ENCODE results near the gene NECTIN3. TPM values are rescaled to one million over a fixed set of nuclear protein-coding genes. Genes with fewer than 3 reads are reported as not detected.

NECTIN3 gene
- total and polyA plus RNA-seq, 2 donors from 2014 or later: 5.0 to 21.2 TPM

GRCh38 chr3:111107662-111108035, 36.0 kb downstream of the NECTIN3 start:
- H3K9me3 ChIP-seq (ENCODE audit: control insufficient read depth in 2 of 3, insufficient read depth in 1 of 3, low read length in 3 of 3): peaks cover 0 to 4% (median 0%) of the 10 kb centered on the region in 3 donors
- no peaks in the 10 kb centered on the region for H3K27me3 ChIP-seq (ENCODE audit: control insufficient read depth, insufficient read depth, low read length)
- no peaks in the 10 kb centered on the region for H3K36me3 ChIP-seq (ENCODE audit: control insufficient read depth in 2 of 3, insufficient read depth in 3 of 3, low read length in 3 of 3)
- TF ChIP-seq CTCF (IDR thresholded peaks at IDR 0.05; ENCODE audit: borderline replicate concordance, extremely low read depth, insufficient read depth): no peak
- H3K4me1 ChIP-seq (ENCODE audit: control insufficient read depth in 2 of 3, insufficient read depth in 2 of 3, low read depth in 1 of 3, low read length in 3 of 3): no peaks in the 10 kb centered on the region
- intact Hi-C loops (cut with DNase I): no loop called here
- FAIRE-seq (no peak), DNase-seq (no peak)
- H3K4me3 ChIP-seq (ENCODE audit: low read length in 3 of 3): no peak overlapping the region
- H3K27ac ChIP-seq (ENCODE audit: low read depth in 2 of 2, low read length in 2 of 2): no peak overlapping the region
- H3K9ac ChIP-seq (ENCODE audit: low read length in 3 of 3): no peak overlapping the region

DNA sequence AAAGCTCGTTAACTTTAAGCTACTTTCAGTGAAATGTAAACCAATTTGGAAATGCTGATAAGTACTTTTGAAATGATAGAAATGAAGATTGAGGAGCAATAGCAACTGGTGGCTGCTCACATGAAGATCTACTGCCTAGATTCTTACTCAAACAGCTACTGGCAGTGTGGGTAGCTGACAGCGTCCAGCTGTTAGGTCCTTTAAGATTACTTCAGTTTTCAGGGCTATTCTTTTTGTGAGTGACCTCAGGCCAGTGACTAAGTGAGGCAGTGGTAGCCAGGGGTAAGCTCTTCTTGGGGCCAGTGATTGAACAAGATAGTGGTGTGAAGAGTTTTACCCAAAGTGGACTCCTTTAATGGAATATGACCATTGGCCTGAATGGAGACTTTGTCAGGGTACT, 41.3 kb downstream of the NECTIN3 start:
- no peaks in the 10 kb centered on the region for H3K4me1 ChIP-seq (ENCODE audit: control insufficient read depth in 2 of 3, insufficient read depth in 2 of 3, low read depth in 1 of 3, low read length in 3 of 3)
- DNase-seq: no peak
- FAIRE-seq: no peak
- intact Hi-C loops (cut with DNase I): no loop called here
- H3K9me3 ChIP-seq (ENCODE audit: control insufficient read depth in 2 of 3, insufficient read depth in 1 of 3, low read length in 3 of 3): no peaks in the 10 kb centered on the region
- H3K36me3 ChIP-seq (ENCODE audit: control insufficient read depth in 2 of 3, insufficient read depth in 3 of 3, low read length in 3 of 3): no peaks in the 10 kb centered on the region
- H3K4me3 ChIP-seq (ENCODE audit: low read length in 3 of 3): no peak overlapping the region
- TF ChIP-seq CTCF (IDR thresholded peaks at IDR 0.05; ENCODE audit: borderline replicate concordance, extremely low read depth, insufficient read depth): no peak
- no peak overlapping the region for H3K9ac ChIP-seq (ENCODE audit: low read length in 3 of 3)
- H3K27me3 ChIP-seq (ENCODE audit: control insufficient read depth, insufficient read depth, low read length): no peaks in the 10 kb centered on the region
- H3K27ac ChIP-seq (ENCODE audit: low read depth in 2 of 2, low read length in 2 of 2): no peak overlapping the region

GRCh38 chr3:111128884-111129283, 57.3 kb downstream of the NECTIN3 start:
- no peak for TF ChIP-seq CTCF (IDR thresholded peaks at IDR 0.05; ENCODE audit: borderline replicate concordance, extremely low read depth, insufficient read depth)

DNA sequence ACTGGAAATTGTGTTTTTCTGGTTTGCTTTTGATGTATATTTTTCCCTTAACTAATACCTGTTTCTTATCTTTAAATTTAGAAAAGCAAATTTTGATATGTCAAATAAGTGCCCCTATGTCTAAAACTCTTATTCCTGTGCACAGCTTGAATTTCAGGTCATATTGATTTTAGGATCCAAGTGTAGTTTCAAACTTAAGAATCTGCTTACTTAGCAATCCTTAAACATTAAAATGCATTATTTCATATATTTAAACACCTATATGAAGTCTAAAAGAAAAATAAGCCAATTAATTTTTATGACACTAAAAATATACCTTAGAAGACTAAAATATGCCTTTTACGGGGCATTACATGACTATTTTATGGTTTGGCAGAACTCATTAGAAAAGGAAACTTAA, 59.2 kb downstream of the NECTIN3 start:
- DNase-seq: no peak
- FAIRE-seq: no peak
- no peaks in the 10 kb centered on the region for H3K27me3 ChIP-seq (ENCODE audit: control insufficient read depth, insufficient read depth, low read length)
- intact Hi-C loops (cut with DNase I): no loop called here
- no peak for TF ChIP-seq CTCF (IDR thresholded peaks at IDR 0.05; ENCODE audit: borderline replicate concordance, extremely low read depth, insufficient read depth)
- H3K4me3 ChIP-seq (ENCODE audit: low read length in 3 of 3): no peak overlapping the region
- H3K4me1 ChIP-seq (ENCODE audit: control insufficient read depth in 2 of 3, insufficient read depth in 2 of 3, low read depth in 1 of 3, low read length in 3 of 3): no peaks in the 10 kb centered on the region
- H3K27ac ChIP-seq (ENCODE audit: low read depth in 2 of 2, low read length in 2 of 2): no peak overlapping the region
- no peaks in the 10 kb centered on the region for H3K9me3 ChIP-seq (ENCODE audit: control insufficient read depth in 2 of 3, insufficient read depth in 1 of 3, low read length in 3 of 3)
- H3K36me3 ChIP-seq (ENCODE audit: control insufficient read depth in 2 of 3, insufficient read depth in 3 of 3, low read length in 3 of 3): peaks cover 0 to 3% (median 0%) of the 10 kb centered on the region in 3 donors
- H3K9ac ChIP-seq (ENCODE audit: low read length in 3 of 3): no peak overlapping the region

More at GRCh38 chr3:111128884-111129283, 57.3 kb downstream of the NECTIN3 start:
- Histone ChIP-seq H3K27ac (ENCODE audit: low read depth in 2 of 2, low read length in 2 of 2) (no peak overlapping the region), H3K36me3 (ENCODE audit: control insufficient read depth in 2 of 3, insufficient read depth in 3 of 3, low read length in 3 of 3) (peaks cover 0 to 3% (median 0%) of the 10 kb centered on the region in 3 donors), H3K4me3 (ENCODE audit: low read length in 3 of 3) (no peak overlapping the region), H3K9ac (ENCODE audit: low read length in 3 of 3) (no peak overlapping the region), H3K27me3 (ENCODE audit: control insufficient read depth, insufficient read depth, low read length) (no peaks in the 10 kb centered on the region), H3K9me3 (ENCODE audit: control insufficient read depth in 2 of 3, insufficient read depth in 1 of 3, low read length in 3 of 3) (no peaks in the 10 kb centered on the region), H3K4me1 (ENCODE audit: control insufficient read depth in 2 of 3, insufficient read depth in 2 of 3, low read depth in 1 of 3, low read length in 3 of 3) (no peaks in the 10 kb centered on the region)
- FAIRE-seq (no peak), DNase-seq (no peak)
- intact Hi-C loops (cut with DNase I): no loop called here

Measured in kidney (tissue), 14 donors.